Upper lobe of left lung (tissue), 4 donors: ENCODE data around the gene ANKRD13B.

Experiments used
- CTCF ChIP-seq, 6 experiments: fragments of 450-650 bp in 4 of 6; fragments of 200-600 bp in 2 of 6; sonication (generic) in 2 of 6; IDR thresholded peaks; one replicate each; pipeline ENCODE4 v1.5.1; 2016 to 2019; ENCODE audit warnings: antibody characterized with exemption in 6 of 6
- EP300 ChIP-seq, 4 donors: sonication (generic); formaldehyde crosslinking; IDR thresholded peaks; one replicate each; pipeline ENCODE4 v1.5.1; 2017; ENCODE audit warnings: antibody characterized with exemption in 4 of 4, control low read depth in 2 of 4
- POLR2A ChIP-seq, 4 donors: fragments of 450-650 bp; IDR thresholded peaks; one replicate each; pipeline ENCODE4 v1.5.1; 2016 to 2017; ENCODE audit warnings: antibody characterized with exemption in 4 of 4, mild to moderate bottlenecking in 2 of 4
- POLR2AphosphoS5 ChIP-seq, 2 donors: sonication (generic); formaldehyde crosslinking; IDR thresholded peaks; one replicate each; pipeline ENCODE4 v1.5.1; 2017; ENCODE audit warnings: antibody characterized with exemption in 2 of 2

- TF ChIP-seq CTCF (IDR thresholded peaks at IDR 0.05) (no peak), POLR2A (IDR thresholded peaks at IDR 0.05) (no peak), EP300 (IDR thresholded peaks at IDR 0.05) (no peak), POLR2AphosphoS5 (IDR thresholded peaks at IDR 0.05) (no peak)
These were observed 47.5 kb downstream of the ANKRD13B start for GRCh38 chr17:29640413-29640812.
